HG03045 (cell line): ENCODE data around the gene SH2D2A.
A peak's percentile ranks its signal among the peaks of the same experiment; 100 is the strongest.

ENCODE experiments used
- ATAC-seq: cut with Tn5 transposase; IDR thresholded peaks from one replicate; pipeline ENCODE4 v1.9.1; 2021; ENCODE audit warnings: mild to moderate bottlenecking, moderate library complexity; ENCODE audit not compliant: unreplicated experiment

The SH2D2A gene

GRCh38 chr1:156816561-156817328, at the start of gene SH2D2A:
Gene SH2D2A (minus strand): TSS chr1:156816848. CDS start chr1:156816708, 140 bp downstream.
- ATAC-seq = peak; percentile 43

- no peak for ATAC-seq
Measured at GRCh38 chr1:156865865-156866248, 49.2 kb upstream of the SH2D2A start.

GRCh38 chr1:156865258-156865657, 48.6 kb upstream of the SH2D2A start:
- no peak for ATAC-seq

- ATAC-seq = no peak
Measured at GRCh38 chr1:156864796-156865195, 48.1 kb upstream of the SH2D2A start.

- no peak for ATAC-seq
Measured at GRCh38 chr1:156863631-156864030, 47.0 kb upstream of the SH2D2A start.

DNA sequence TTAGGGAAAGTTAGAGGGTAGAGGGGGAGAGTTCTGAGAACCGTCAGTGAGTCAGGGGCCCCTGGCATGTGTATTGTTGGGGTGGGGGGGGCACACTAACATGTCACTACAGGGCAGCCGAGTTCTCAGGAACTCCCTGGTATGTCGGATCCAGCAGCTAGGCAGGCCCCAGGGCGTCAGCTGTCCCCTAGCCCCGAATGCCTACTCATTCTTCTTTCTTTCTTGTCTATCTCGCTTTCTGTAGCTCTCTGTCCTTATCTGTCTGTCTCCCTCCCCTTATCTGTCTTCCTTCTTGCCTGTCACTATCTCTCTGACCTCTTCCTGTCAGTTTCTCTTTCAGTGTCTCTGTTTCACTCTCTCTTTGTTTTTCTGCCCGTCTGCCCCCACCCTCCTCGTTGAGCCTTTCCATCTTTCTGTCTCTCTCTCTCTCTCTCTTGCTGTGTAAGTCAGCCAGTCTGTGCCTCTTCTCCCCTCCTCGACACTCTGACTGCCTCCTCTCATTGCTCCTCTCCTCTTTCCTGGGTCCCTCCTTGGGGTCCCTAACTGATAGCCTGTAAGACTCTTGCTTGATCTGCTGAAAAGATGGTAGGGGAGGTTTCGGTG, 46.5 kb upstream of the SH2D2A start:
- no peak for ATAC-seq

- no peak for ATAC-seq
Measured at GRCh38 chr1:156862584-156862983, 45.9 kb upstream of the SH2D2A start.

- no peak for ATAC-seq
Measured at GRCh38 chr1:156860628-156861423, 44.2 kb upstream of the SH2D2A start, which contains the start of gene NTRK1. Gene NTRK1 (plus strand): TSS chr1:156860865. CDS start chr1:156860935, 70 bp downstream.

- no peak for ATAC-seq
Measured at GRCh38 chr1:156860113-156860627, 43.5 kb upstream of the SH2D2A start.

DNA sequence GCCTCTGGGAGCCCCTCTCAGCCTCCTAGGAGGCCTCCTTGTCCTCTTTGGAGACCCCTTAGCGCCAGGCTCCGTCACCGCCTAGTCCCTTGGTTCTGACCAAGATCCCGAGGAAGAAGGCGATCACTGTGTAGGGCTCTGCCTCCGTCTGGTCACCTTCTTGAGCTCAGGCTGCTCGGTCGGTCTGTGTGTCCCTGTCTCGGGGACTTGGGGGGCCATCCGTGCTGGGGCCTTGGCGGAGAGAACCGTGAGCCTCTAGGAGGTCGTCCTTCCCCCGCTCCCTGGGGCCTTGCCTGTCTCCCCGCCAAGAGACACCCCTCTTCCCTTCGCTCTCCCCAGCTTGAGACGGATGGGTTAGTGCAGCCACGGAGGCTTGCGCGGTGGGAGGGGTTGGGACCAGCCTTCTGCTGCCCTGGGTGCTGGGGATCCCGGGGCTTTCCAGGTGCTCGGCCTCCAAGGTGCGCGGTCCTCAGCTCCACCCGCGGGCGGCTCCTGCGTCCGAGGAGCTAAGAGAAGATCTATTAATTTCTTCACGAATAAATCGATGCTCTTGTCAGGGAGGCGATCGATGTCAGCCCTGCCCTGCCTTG, 43.0 kb upstream of the SH2D2A start:
- no peak for ATAC-seq

GRCh38 chr1:156858959-156859522, 42.4 kb upstream of the SH2D2A start, which contains the start of gene INSRR:
Gene INSRR (minus strand): TSS chr1:156859117. CDS start chr1:156858621, 496 bp downstream.
- no peak for ATAC-seq

DNA sequence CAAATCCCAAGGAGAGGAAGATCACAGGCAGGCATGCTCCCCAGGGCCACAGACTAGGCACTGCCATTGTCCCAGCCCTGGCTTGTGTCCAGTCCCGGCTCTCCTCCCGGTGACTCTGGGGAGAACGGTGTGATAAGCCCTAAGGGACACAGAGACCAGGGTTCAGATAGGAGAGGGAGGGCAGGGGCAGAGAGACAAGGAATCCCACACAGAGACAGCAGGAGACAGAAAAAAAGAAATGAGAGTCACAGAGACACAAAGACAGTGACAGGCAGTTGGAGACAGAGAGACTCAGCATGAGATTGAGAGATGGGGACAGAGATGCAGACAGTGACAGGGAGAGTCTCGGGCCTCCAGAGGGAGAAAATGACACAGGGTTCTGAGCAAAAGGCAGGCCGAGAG, 41.9 kb upstream of the SH2D2A start:
- ATAC-seq = no peak

- ATAC-seq = no peak
Measured at GRCh38 chr1:156857532-156857931, 40.9 kb upstream of the SH2D2A start.

GRCh38 chr1:156856282-156856785, 39.7 kb upstream of the SH2D2A start:
- no peak for ATAC-seq

GRCh38 chr1:156854634-156855033, 38.0 kb upstream of the SH2D2A start:
- no peak for ATAC-seq

- ATAC-seq = no peak
Measured at GRCh38 chr1:156853761-156854160, 37.1 kb upstream of the SH2D2A start.

DNA sequence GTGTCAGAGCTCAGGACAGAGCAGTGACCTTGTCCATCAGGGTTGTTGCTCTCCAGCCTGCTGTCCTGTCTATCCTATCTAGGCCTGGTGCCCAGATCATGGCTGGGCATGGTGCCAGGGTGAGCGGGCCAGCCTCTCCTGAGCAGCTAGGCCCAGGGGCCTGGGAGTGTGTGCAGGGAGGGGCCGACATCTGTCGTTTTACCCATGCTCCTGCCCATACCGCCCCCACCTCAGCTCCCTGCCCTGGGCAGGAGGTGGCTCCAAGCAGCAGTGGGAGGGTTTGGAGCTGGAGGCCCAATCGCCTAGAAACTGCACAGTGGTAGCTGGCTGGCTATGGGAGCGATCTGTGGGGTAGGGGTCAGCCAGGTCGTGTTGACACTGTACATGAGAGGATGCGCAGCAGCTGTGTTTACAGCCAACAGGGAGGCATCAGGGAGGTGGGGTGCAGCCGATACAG, 35.8 kb upstream of the SH2D2A start:
- ATAC-seq = no peak

DNA sequence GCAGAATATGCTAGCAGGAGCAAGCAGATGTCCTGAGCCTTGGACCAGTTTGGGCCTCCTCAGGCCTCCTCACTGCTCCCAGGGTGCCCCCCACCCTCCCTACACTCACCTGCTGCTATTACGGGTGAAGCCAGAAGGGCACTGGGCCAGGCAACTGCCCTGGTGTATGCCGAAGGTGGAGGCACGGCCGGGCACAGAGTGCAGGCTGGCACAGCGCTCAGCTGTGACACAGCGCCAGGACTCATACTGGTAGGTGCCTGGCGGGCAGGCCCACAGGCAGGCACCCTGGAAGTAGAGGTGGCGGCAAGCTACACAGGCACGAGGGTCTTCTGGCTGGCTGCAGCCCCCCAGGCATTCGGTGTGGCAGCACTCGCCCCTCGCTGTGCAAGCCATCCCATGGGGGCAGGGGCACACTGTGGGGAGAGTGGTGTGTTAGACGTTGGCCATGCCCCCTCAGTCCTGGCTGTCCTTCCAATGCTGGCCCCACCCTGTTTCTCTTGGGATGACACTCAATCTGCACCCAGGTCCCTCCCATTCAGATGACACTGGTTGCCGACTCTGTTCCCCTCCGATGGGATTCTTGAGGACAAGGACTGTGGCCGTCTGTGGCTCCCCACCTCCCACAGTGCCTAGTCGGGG, 35.2 kb upstream of the SH2D2A start:
- ATAC-seq = no peak

- no peak for ATAC-seq
Measured at GRCh38 chr1:156849151-156849496, 32.5 kb upstream of the SH2D2A start.
